H1 (cell line): ENCODE measurements around the gene ALDH1B1.

Experiments
- CHD2 ChIP-seq: IDR thresholded peaks from 2 replicates; pipeline ENCODE4 v1.6.1; 2012; ENCODE audit warnings: low read length, improper control_type of control experiment
- EZH2 ChIP-seq: fragments of 200-600 bp; sonication (generic); IDR thresholded peaks from 2 replicates; pipeline ENCODE4 v1.7.1; 2012; ENCODE audit warnings: low read depth, mild to moderate bottlenecking, moderate library complexity, low read length, inconsistent platforms; ENCODE audit not compliant: severe bottlenecking
- GABPA ChIP-seq: IDR thresholded peaks from 2 replicates; pipeline ENCODE4 v1.6.1; 2011; ENCODE audit warnings: mild to moderate bottlenecking, low read length, moderate library complexity, borderline replicate concordance; ENCODE audit not compliant: insufficient read depth
- POLR2A ChIP-seq, 2 experiments: IDR thresholded peaks; 1 replicate in 1 of 2; 2 replicates in 1 of 2; pipeline ENCODE4 v1.6.1; 2011; ENCODE audit warnings: low read depth in 2 of 2, low read length in 2 of 2, mild to moderate bottlenecking in 2 of 2; ENCODE audit errors: control extremely low read depth in 1 of 2
- POLR2AphosphoS5 ChIP-seq: IDR thresholded peaks from 2 replicates; pipeline ENCODE4 v1.6.1; 2011; ENCODE audit warnings: low read depth, low read length
- RAD21 ChIP-seq, 2 experiments: IDR thresholded peaks in 1 of 2; conservative IDR thresholded peaks in 1 of 2; 2 replicates each; pipeline ENCODE4 v1.6.1; 2011; ENCODE audit warnings: low read depth in 2 of 2, low read length in 2 of 2, improper control_type of control experiment in 1 of 2, inconsistent platforms in 1 of 2, mild to moderate bottlenecking in 1 of 2, moderate library complexity in 1 of 2
- SRF ChIP-seq: IDR thresholded peaks from 2 replicates; pipeline ENCODE4 v1.6.1; 2011; ENCODE audit warnings: mild to moderate bottlenecking, low read depth, low read length, moderate library complexity
- TF ChIP-seq, protein P1 (sequence below): IDR thresholded peaks from 2 replicates; pipeline ENCODE4 v1.6.1; 2011; ENCODE audit warnings: low read length, improper control_type of control experiment
- TF ChIP-seq, protein P2 (sequence below): IDR thresholded peaks from 2 replicates; pipeline ENCODE4 v1.6.1; 2012; ENCODE audit warnings: inconsistent platforms
- TF ChIP-seq, protein P3 (sequence below), 3 experiments: IDR thresholded peaks; 1 replicate in 2 of 3; 2 replicates in 1 of 3; pipeline versions ENCODE4 v1.5.1 to v1.6.1; 2011; ENCODE audit warnings: low read length in 3 of 3, mild to moderate bottlenecking in 3 of 3, inconsistent platforms in 2 of 3, low read depth in 1 of 3, moderate library complexity in 1 of 3; ENCODE audit not compliant: insufficient read depth in 1 of 3; ENCODE audit errors: control extremely low read depth in 1 of 3

DNA sequence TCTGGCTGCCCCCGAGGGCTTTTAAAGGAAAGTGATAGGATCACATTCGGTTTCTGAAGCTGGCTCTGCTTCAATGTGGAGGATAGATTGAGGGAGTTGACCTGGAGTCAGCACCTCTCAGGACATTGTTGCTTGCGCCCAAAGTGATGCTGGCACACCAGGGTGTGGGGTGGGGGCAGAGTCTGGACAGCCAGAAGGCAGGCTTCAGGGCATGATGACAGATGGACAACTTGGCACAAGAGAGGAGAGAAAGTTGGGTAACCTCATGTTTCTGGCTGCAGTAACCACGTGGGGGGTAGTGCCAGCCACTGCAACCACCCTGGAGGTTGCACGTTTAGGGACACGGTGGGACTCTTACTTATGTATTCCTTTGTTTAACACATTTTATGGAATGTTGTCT lies 9.5 kb downstream of the ALDH1B1 start:
- TF ChIP-seq EZH2 (no peak), CHD2 (no peak), SRF (no peak), GABPA (no peak), POLR2A (IDR thresholded peaks at IDR 0.05; ENCODE audit: control extremely low read depth in 1 of 2, low read depth in 2 of 2, low read length in 2 of 2) (no peak), POLR2AphosphoS5 (no peak), RAD21 (IDR thresholded peaks at IDR 0.05 in 1 of 2, conservative IDR thresholded peaks at IDR 0.05 in 1 of 2; ENCODE audit: low read depth in 2 of 2, low read length in 2 of 2) (no peak)
- TF ChIP-seq, protein P1, sequence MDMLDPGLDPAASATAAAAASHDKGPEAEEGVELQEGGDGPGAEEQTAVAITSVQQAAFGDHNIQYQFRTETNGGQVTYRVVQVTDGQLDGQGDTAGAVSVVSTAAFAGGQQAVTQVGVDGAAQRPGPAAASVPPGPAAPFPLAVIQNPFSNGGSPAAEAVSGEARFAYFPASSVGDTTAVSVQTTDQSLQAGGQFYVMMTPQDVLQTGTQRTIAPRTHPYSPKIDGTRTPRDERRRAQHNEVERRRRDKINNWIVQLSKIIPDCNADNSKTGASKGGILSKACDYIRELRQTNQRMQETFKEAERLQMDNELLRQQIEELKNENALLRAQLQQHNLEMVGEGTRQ = no peak
- TF ChIP-seq, protein P2, sequence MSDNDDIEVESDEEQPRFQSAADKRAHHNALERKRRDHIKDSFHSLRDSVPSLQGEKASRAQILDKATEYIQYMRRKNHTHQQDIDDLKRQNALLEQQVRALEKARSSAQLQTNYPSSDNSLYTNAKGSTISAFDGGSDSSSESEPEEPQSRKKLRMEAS = no peak
- TF ChIP-seq, protein P3, sequence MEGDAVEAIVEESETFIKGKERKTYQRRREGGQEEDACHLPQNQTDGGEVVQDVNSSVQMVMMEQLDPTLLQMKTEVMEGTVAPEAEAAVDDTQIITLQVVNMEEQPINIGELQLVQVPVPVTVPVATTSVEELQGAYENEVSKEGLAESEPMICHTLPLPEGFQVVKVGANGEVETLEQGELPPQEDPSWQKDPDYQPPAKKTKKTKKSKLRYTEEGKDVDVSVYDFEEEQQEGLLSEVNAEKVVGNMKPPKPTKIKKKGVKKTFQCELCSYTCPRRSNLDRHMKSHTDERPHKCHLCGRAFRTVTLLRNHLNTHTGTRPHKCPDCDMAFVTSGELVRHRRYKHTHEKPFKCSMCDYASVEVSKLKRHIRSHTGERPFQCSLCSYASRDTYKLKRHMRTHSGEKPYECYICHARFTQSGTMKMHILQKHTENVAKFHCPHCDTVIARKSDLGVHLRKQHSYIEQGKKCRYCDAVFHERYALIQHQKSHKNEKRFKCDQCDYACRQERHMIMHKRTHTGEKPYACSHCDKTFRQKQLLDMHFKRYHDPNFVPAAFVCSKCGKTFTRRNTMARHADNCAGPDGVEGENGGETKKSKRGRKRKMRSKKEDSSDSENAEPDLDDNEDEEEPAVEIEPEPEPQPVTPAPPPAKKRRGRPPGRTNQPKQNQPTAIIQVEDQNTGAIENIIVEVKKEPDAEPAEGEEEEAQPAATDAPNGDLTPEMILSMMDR (IDR thresholded peaks at IDR 0.05; ENCODE audit: control extremely low read depth in 1 of 3, insufficient read depth in 1 of 3, low read depth in 1 of 3, low read length in 3 of 3) = no peak
